ENCODE results near the gene MYL12B. TPM values are rescaled to one million over a fixed set of nuclear protein-coding genes. Genes with fewer than 3 reads are reported as not detected.
"Not testable (repeated sequence)": the region's sequence is repeated elsewhere in the genome, so short reads cannot be mapped to it uniquely, and the experiment has no call there.

Gene MYL12B
- polyA plus RNA-seq, 2 of the 4 experiments (the other 2 are of a cell fraction), result 419 to 498 TPM

DNA sequence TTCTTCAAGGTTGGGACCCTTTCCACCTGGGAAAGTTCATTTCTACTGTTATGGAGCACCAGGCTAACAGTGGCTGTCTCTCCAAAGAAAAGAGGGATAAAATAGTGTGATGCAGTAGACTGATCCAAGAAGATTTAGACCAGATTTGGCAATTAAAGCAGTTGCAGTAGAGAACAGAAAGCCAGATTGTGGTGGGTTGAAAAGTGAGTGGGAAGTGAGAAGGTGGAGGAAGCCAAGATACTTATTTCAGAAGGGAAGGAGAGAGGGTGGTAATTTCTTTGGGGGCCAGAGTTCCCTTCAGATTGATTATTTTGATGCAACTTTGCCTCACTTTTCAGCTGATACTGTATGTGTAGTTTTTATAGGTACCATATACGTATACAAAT is 8.0 kb downstream of the MYL12B start:
- ATAC-seq (no peak), FAIRE-seq (no peak), DNase-seq (ENCODE audit: low read depth in 1 of 2, low spot score in 1 of 2) (no peak)
- ChIA-PET POLR2A (no interaction called here), CTCF (no interaction called here)
- no peaks in the 10 kb centered on the region for H3K9me3 ChIP-seq
- no peak overlapping the region for H3K4me3 ChIP-seq
- no peak overlapping the region for H3K27ac ChIP-seq
- WGBS (ENCODE audit: missing lambda C conversion rate), result 96% methylated on average over 1 of the region's 1 CpG
- H3K4me2 ChIP-seq, result peak overlapping the region; percentile 46; the same call in 1 of the 3 replicates
- peaks cover 51% of the 10 kb centered on the region for H3K4me1 ChIP-seq
- TF ChIP-seq ESRRA (IDR thresholded peaks at IDR 0.05; ENCODE audit: borderline replicate concordance, low read length), result no peak
- no peak for TF ChIP-seq ZNF302 (CRISPR knock-in tag; IDR thresholded peaks at IDR 0.05)
- no peak for TF ChIP-seq FOXS1 (CRISPR knock-in tag; IDR thresholded peaks at IDR 0.05)
- TF ChIP-seq ZC3H11A (IDR thresholded peaks at IDR 0.05), result no peak
- TF ChIP-seq PHF8 (IDR thresholded peaks at IDR 0.05; ENCODE audit: borderline replicate concordance, low read depth), result no peak
- TF ChIP-seq ZSCAN20 (CRISPR knock-in tag; IDR thresholded peaks at IDR 0.05), result no peak
- no peak for TF ChIP-seq KDM1A (IDR thresholded peaks at IDR 0.05; ENCODE audit: low read depth)
- TF ChIP-seq POLR2A (IDR thresholded peaks at IDR 0.05; ENCODE audit: low read length), result no peak
- TF ChIP-seq FOSB (CRISPR knock-in tag; IDR thresholded peaks at IDR 0.05), result no peak
- TF ChIP-seq JUNB (IDR thresholded peaks at IDR 0.05), result no peak
- TF ChIP-seq, protein P1, sequence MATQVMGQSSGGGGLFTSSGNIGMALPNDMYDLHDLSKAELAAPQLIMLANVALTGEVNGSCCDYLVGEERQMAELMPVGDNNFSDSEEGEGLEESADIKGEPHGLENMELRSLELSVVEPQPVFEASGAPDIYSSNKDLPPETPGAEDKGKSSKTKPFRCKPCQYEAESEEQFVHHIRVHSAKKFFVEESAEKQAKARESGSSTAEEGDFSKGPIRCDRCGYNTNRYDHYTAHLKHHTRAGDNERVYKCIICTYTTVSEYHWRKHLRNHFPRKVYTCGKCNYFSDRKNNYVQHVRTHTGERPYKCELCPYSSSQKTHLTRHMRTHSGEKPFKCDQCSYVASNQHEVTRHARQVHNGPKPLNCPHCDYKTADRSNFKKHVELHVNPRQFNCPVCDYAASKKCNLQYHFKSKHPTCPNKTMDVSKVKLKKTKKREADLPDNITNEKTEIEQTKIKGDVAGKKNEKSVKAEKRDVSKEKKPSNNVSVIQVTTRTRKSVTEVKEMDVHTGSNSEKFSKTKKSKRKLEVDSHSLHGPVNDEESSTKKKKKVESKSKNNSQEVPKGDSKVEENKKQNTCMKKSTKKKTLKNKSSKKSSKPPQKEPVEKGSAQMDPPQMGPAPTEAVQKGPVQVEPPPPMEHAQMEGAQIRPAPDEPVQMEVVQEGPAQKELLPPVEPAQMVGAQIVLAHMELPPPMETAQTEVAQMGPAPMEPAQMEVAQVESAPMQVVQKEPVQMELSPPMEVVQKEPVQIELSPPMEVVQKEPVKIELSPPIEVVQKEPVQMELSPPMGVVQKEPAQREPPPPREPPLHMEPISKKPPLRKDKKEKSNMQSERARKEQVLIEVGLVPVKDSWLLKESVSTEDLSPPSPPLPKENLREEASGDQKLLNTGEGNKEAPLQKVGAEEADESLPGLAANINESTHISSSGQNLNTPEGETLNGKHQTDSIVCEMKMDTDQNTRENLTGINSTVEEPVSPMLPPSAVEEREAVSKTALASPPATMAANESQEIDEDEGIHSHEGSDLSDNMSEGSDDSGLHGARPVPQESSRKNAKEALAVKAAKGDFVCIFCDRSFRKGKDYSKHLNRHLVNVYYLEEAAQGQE (IDR thresholded peaks at IDR 0.05), result no peak
- no peak for TF ChIP-seq TFCP2L1 (CRISPR knock-in tag; IDR thresholded peaks at IDR 0.05)
- TF ChIP-seq RAD21 (conservative IDR thresholded peaks at IDR 0.05 in 1 of 2, IDR thresholded peaks at IDR 0.05 in 1 of 2), result no peak
- TF ChIP-seq, protein P2, sequence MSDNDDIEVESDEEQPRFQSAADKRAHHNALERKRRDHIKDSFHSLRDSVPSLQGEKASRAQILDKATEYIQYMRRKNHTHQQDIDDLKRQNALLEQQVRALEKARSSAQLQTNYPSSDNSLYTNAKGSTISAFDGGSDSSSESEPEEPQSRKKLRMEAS (IDR thresholded peaks at IDR 0.05), result no peak
- no peak for TF ChIP-seq CBX2 (IDR thresholded peaks at IDR 0.05; ENCODE audit: borderline replicate concordance, low read depth)
- TF ChIP-seq HDAC2 (IDR thresholded peaks at IDR 0.05), result no peak
- no peak for TF ChIP-seq FOSL2 (IDR thresholded peaks at IDR 0.05)
- TF ChIP-seq FOSL2 (CRISPR knock-in tag; IDR thresholded peaks at IDR 0.05), result no peak
- no peak for TF ChIP-seq RFX5 (IDR thresholded peaks at IDR 0.05)
- TF ChIP-seq, protein P3, sequence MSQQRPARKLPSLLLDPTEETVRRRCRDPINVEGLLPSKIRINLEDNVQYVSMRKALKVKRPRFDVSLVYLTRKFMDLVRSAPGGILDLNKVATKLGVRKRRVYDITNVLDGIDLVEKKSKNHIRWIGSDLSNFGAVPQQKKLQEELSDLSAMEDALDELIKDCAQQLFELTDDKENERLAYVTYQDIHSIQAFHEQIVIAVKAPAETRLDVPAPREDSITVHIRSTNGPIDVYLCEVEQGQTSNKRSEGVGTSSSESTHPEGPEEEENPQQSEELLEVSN (IDR thresholded peaks at IDR 0.05; ENCODE audit: borderline replicate concordance, low read depth), result no peak

DNA sequence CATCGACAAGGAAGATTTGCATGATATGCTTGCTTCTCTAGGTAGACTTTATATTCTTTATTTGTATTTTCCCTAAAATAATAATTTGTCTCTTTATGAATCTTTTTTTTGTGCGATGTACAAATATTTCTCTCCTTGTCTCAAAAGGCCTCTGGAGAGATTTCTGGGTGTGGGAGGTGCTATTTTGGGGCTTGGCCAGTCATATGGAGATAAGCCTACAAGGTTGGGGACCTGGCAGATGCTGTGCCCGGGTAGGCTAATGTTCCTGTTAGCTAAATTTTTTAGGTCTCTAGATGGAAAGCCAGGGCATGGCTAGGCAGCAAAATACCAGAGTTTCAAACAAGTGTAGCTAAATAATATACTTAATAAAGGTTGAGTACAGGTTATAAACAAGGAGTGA is 11.1 kb downstream of the MYL12B start:
- Histone ChIP-seq H3K4me3 (no peak overlapping the region), H3K27ac (no peak overlapping the region), H3K4me2 (no peak overlapping the region), H3K4me1 (peaks cover 20% of the 10 kb centered on the region), H3K9me3 (no peaks in the 10 kb centered on the region)
- TF ChIP-seq PHF8 (IDR thresholded peaks at IDR 0.05; ENCODE audit: borderline replicate concordance, low read depth) (no peak), ZNF302 (CRISPR knock-in tag; IDR thresholded peaks at IDR 0.05) (no peak), MAZ (IDR thresholded peaks at IDR 0.05; ENCODE audit: borderline replicate concordance, low read depth, low read length) (no peak), ZC3H11A (IDR thresholded peaks at IDR 0.05) (no peak), POLR2AphosphoS2 (conservative IDR thresholded peaks at IDR 0.05; ENCODE audit: low read length) (no peak), SMC3 (IDR thresholded peaks at IDR 0.05) (no peak), NFE2L2 (conservative IDR thresholded peaks at IDR 0.05; ENCODE audit: low read length) (no peak), BHLHE40 (IDR thresholded peaks at IDR 0.05; ENCODE audit: low read depth, low read length) (no peak), EHF (CRISPR knock-in tag; IDR thresholded peaks at IDR 0.05) (no peak), KDM5A (IDR thresholded peaks at IDR 0.05) (no peak), HDAC2 (IDR thresholded peaks at IDR 0.05) (no peak), JUN (IDR thresholded peaks at IDR 0.05) (no peak), CBX8 (IDR thresholded peaks at IDR 0.05) (no peak)
- TF ChIP-seq, protein P2 (IDR thresholded peaks at IDR 0.05), result no peak
- TF ChIP-seq, protein P3 (IDR thresholded peaks at IDR 0.05; ENCODE audit: borderline replicate concordance, low read depth), result no peak
- WGBS (ENCODE audit: missing lambda C conversion rate), result 60% methylated on average over 3 of the region's 3 CpGs
- ChIA-PET CTCF (interaction anchor here (1.4 kb wide), 1 partner anchor 597 kb away, joined by 3 read pairs; no protein-coding TSS in a partner anchor), POLR2A (no interaction called here)
- ATAC-seq (no peak), FAIRE-seq (no peak), DNase-seq (ENCODE audit: low read depth in 1 of 2, low spot score in 1 of 2) (no peak)

DNA sequence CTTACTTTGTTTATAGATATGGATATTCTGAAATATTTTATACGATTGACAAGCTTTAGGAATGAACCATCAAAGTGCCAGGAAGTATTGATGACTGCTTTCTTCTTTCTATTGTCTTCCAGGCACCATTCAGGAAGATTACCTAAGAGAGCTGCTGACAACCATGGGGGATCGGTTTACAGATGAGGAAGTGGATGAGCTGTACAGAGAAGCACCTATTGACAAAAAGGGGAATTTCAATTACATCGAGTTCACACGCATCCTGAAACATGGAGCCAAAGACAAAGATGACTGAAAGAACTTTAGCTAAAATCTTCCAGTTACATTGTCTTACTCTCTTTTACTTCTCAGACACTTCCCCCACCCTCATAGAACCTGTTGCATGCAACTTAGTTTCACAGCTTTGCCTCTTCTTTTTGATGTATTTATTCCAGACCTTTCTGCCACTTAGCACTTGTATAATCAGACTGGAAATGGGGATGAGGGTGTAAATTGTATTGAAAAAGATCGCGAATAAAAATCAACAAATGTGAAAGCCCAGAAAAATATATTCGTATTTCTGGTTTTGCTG is 15.8 kb downstream of the MYL12B start:
- DNase-seq (ENCODE audit: low read depth in 1 of 2, low spot score in 1 of 2); H3K4me2 ChIP-seq; H3K9me3 ChIP-seq; POLR2A ChIA-PET; H3K27ac ChIP-seq; ATAC-seq; FAIRE-seq; H3K4me3 ChIP-seq: not testable (repeated sequence)
- CTCF ChIA-PET, result interaction anchor here (1.0 kb wide), 1 partner anchor 316 kb away, joined by 3 read pairs; no protein-coding TSS in a partner anchor
- WGBS (ENCODE audit: missing lambda C conversion rate), result 87% methylated on average over 7 of the region's 7 CpGs
- H3K4me1 ChIP-seq, result peaks cover 13% of the 10 kb centered on the region
